ENCODE results near the gene ADGRL3.

DNA sequence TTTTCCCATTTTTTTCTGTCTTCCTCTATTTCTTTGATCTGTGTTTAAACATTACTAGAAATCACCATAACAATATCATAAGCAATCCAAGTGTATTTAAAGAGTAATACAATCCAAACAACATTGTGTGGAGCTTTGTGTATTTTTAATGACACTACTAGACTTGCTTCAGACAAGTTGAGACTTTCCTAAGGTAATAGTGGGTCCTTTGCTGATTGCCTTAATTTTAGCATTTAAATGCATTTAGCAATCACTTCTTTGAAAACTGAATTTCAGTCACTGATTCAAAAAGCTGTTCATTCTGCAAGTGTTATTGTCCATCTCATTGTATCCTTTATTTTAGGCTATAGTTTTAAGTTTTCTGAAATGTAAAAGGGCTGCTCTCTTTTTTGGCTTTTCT lies 804.8 kb downstream of the ADGRL3 start:
- TF ChIP-seq POLR2AphosphoS5 (IDR thresholded peaks at IDR 0.05), result no peak
- no peak for TF ChIP-seq CTCF (IDR thresholded peaks at IDR 0.05)

Measured in esophagus muscularis mucosa (tissue), 3 donors.